Esophagus squamous epithelium (tissue), 4 donors: ENCODE measurements around the gene CDH15.

Experiments used
- CTCF ChIP-seq, 6 experiments: fragments of 450-650 bp in 4 of 6; fragments of 200-600 bp in 2 of 6; sonication (generic) in 2 of 6; IDR thresholded peaks; one replicate each; pipeline ENCODE4 v1.5.1; 2016 to 2019; ENCODE audit warnings: antibody characterized with exemption in 6 of 6, mild to moderate bottlenecking in 4 of 6, moderate library complexity in 4 of 6
- POLR2A ChIP-seq, 4 donors: fragments of 450-650 bp; IDR thresholded peaks; one replicate each; pipeline ENCODE4 v1.6.1; 2017; ENCODE audit warnings: antibody characterized with exemption in 4 of 4, mild to moderate bottlenecking in 4 of 4, moderate library complexity in 3 of 4

GRCh38 chr16:89222931-89223330, 51.4 kb downstream of the CDH15 start:
- TF ChIP-seq CTCF (IDR thresholded peaks at IDR 0.05) (no peak), POLR2A (IDR thresholded peaks at IDR 0.05) (no peak)
